Caco-2 (cell line): ENCODE results near the gene SLC13A5. TPM values are rescaled to one million over a fixed set of nuclear protein-coding genes. Genes with fewer than 3 reads are reported as not detected.
A peak's percentile ranks its signal among the peaks of the same experiment; 100 is the strongest.

Source experiments
- BruUV-seq: library from RNA; stranded (reverse); fragments of 400-500 nt; replicated peaks from 2 replicates; lab custom pipeline; 2021; lab: Mats Ljungman, UMichigan
- CTCF ChIA-PET: fragments of 300-600 bp; sonication (Branson Sonifier 250); formaldehyde crosslinking; loops from one replicate; lab custom pipeline; 2022; ENCODE audit warnings: antibody characterized with exemption; lab: Charles Lee
- POLR2A ChIA-PET: fragments of 300-600 bp; sonication (Branson Sonifier 250); formaldehyde crosslinking; loops from one replicate; lab custom pipeline; 2022; ENCODE audit warnings: antibody characterized with exemption; lab: Charles Lee
- DNase-seq, 2 experiments: peaks; one replicate each; pipeline versions ENCODE4 v3.0.0 to v3.0.0-alpha.2; 2020 to 2022
- H3K27me3 ChIP-seq: replicated peaks from 2 replicates; pipeline ENCODE4 v1.6.0; 2011; ENCODE audit warnings: low read length; ENCODE audit not compliant: control insufficient read depth, insufficient read depth
- H3K36me3 ChIP-seq: 2 replicates; pipeline ENCODE4 v1.5.1; 2011; ENCODE audit warnings: low read length; ENCODE audit not compliant: control insufficient read depth, insufficient read depth
- H3K4me1 ChIP-seq: fragments of 250-450 bp; sonication (Bioruptor Pico); 2 replicates; pipeline ENCODE4 v1.5.1; 2020; ENCODE audit warnings: mild to moderate bottlenecking
- H3K4me3 ChIP-seq: 2 replicates; pipeline ENCODE4 v1.5.1; 2011; ENCODE audit warnings: low read depth, mild to moderate bottlenecking, control low read depth, low read length
- H3K9me3 ChIP-seq: fragments of 250-450 bp; sonication (Bioruptor Pico); 2 replicates; pipeline ENCODE4 v1.5.1; 2020; ENCODE audit warnings: mild to moderate bottlenecking, moderate library complexity
- H3K27ac Mint-ChIP-seq: one replicate; pipeline ENCODE4 v1.8.0; 2022; ENCODE audit warnings: mixed read lengths; ENCODE audit not compliant: unreplicated experiment
- H3K27me3 Mint-ChIP-seq: one replicate; pipeline ENCODE4 v1.8.0; 2022; ENCODE audit warnings: mixed read lengths; ENCODE audit not compliant: insufficient read depth, unreplicated experiment
- H3K36me3 Mint-ChIP-seq: one replicate; pipeline ENCODE4 v1.8.0; 2022; ENCODE audit warnings: mild to moderate bottlenecking, mixed read lengths; ENCODE audit not compliant: insufficient read depth, unreplicated experiment
- H3K4me1 Mint-ChIP-seq: one replicate; pipeline ENCODE4 v1.8.0; 2022; ENCODE audit warnings: low read depth, mixed read lengths; ENCODE audit not compliant: unreplicated experiment
- H3K4me3 Mint-ChIP-seq: one replicate; pipeline ENCODE4 v1.8.0; 2022; ENCODE audit warnings: mild to moderate bottlenecking, moderate library complexity, mixed read lengths; ENCODE audit not compliant: unreplicated experiment
- H3K9me3 Mint-ChIP-seq: one replicate; pipeline ENCODE4 v1.8.0; 2022; ENCODE audit warnings: mixed read lengths; ENCODE audit not compliant: unreplicated experiment
- CTCF ChIP-seq, 2 experiments: fragments of 200-600 bp in 1 of 2; IDR thresholded peaks; 1 replicate in 1 of 2; 2 replicates in 1 of 2; pipeline versions ENCODE4 v1.5.1 to v1.8.0; 2011 to 2022; ENCODE audit warnings: antibody characterized with exemption in 1 of 2, control low read depth in 1 of 2, inconsistent platforms in 1 of 2, low read depth in 1 of 2, low read length in 1 of 2, mild to moderate bottlenecking in 1 of 2, moderate library complexity in 1 of 2; ENCODE audit not compliant: insufficient read depth in 1 of 2, severe bottlenecking in 1 of 2, unreplicated experiment in 1 of 2
- intact Hi-C: fragments of 100-400 bp; cut with micrococcal nuclease; formaldehyde crosslinking; loops from one replicate; pipeline ENCODE4 v1.10.0; 2022; ENCODE audit not compliant: unreplicated experiment
- total RNA-seq: library from RNA; stranded (reverse); gene quantifications from 2 replicates; pipeline ENCODE4 v1.2.3, GENCODE V29; 2022

Gene SLC13A5
- total RNA-seq, 1 experiment from 2014 or later: 0.11 TPM

DNA sequence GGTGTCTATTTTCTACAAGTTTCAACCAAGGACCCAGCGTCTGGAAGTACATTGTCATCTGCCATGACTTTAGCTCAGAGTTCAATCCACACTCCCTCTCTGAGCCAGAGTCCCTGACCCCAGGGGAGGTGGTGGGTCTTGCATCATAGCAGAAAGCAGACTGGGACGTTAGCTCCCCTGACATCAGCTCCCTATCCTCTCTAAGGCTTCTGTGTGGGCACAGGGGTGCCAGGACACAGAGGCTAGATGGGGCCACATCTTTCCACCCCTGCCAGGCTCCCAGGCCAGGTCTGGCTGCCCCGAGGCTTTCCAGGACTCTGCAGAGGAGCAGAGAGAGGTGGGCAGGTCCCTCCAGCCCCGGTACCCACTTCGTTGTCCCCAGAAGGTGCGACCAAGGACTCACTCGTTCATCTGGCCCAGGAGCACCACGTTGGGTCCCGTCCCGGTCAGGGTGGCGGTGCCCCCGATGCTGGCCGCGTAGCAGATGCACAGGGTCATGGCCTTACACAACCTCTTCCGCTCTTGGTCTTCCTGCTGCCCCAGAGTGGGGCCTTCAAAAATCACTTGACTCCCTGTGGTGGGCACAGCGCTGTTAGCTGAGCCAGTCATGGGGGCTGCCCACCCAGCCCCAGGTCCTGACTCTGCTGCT, 10.5 kb downstream of the SLC13A5 start:
- no peaks in the 10 kb centered on the region for H3K9me3 Mint-ChIP-seq
- Histone ChIP-seq H3K4me1 (peaks cover 20% of the 10 kb centered on the region), H3K4me3 (no peak overlapping the region), H3K27me3 (no peaks in the 10 kb centered on the region), H3K36me3 (no peaks in the 10 kb centered on the region), H3K9me3 (no peaks in the 10 kb centered on the region)
- no peaks in the 10 kb centered on the region for H3K36me3 Mint-ChIP-seq
- no peak for TF ChIP-seq CTCF (IDR thresholded peaks at IDR 0.05; ENCODE audit: insufficient read depth in 1 of 2, low read depth in 1 of 2, low read length in 1 of 2, severe bottlenecking in 1 of 2, unreplicated experiment in 1 of 2)
- CTCF ChIA-PET: no interaction called here
- intact Hi-C loops: no loop called here
- no TSS peak for BruUV-seq
- H3K27me3 Mint-ChIP-seq: no peaks in the 10 kb centered on the region
- H3K27ac Mint-ChIP-seq: no peak overlapping the region
- H3K4me1 Mint-ChIP-seq: peaks cover 11% of the 10 kb centered on the region
- POLR2A ChIA-PET: no interaction called here
- H3K4me3 Mint-ChIP-seq: no peak overlapping the region
- no peak for DNase-seq

- no peaks in the 10 kb centered on the region for H3K9me3 Mint-ChIP-seq
- no peaks in the 10 kb centered on the region for H3K27me3 Mint-ChIP-seq
- DNase-seq: peak in 1 of 2 experiments; percentile 22
- peaks cover 20% of the 10 kb centered on the region for H3K4me1 ChIP-seq
- no peak for TF ChIP-seq CTCF (IDR thresholded peaks at IDR 0.05; ENCODE audit: insufficient read depth in 1 of 2, low read depth in 1 of 2, low read length in 1 of 2, severe bottlenecking in 1 of 2, unreplicated experiment in 1 of 2)
- BruUV-seq: no TSS peak
- H3K4me3 Mint-ChIP-seq: no peak overlapping the region
- no peaks in the 10 kb centered on the region for H3K9me3 ChIP-seq
- no peak overlapping the region for H3K4me3 ChIP-seq
- CTCF ChIA-PET: no interaction called here
- no peaks in the 10 kb centered on the region for H3K36me3 ChIP-seq
- no peaks in the 10 kb centered on the region for H3K36me3 Mint-ChIP-seq
- POLR2A ChIA-PET: no interaction called here
- H3K4me1 Mint-ChIP-seq: peaks cover 11% of the 10 kb centered on the region
- H3K27ac Mint-ChIP-seq: no peak overlapping the region
- intact Hi-C loops: no loop called here
- no peaks in the 10 kb centered on the region for H3K27me3 ChIP-seq
Observed at GRCh38 chr17:6701719-6702118, 11.4 kb downstream of the SLC13A5 start.

DNA sequence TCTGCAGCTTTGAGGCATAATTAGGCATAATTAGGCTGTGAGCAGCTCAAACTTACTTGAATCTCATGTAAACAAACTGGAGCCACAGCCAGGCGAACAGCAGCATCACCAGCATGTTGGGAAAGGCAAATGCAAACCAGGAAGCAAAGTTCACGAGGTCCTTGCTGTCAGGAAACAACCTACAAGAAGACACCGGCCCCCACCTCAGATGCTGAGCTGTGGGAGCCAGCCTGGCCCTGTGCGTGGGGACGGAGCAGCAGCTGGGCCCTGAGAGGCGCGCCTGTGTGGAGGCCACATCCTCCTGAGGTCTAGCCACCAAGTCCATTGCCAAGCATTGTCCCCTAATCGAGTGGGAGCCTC, 12.2 kb downstream of the SLC13A5 start:
- Histone ChIP-seq H3K9me3 (no peaks in the 10 kb centered on the region), H3K36me3 (no peaks in the 10 kb centered on the region), H3K4me3 (no peak overlapping the region), H3K27me3 (no peaks in the 10 kb centered on the region), H3K4me1 (peaks cover 20% of the 10 kb centered on the region)
- DNase-seq: no peak
- H3K4me3 Mint-ChIP-seq: no peak overlapping the region
- no peaks in the 10 kb centered on the region for H3K9me3 Mint-ChIP-seq
- intact Hi-C loops: no loop called here
- ChIA-PET CTCF (interaction anchor here (1.6 kb wide), 1 partner anchor 34 kb away, joined by 6 read pairs; no protein-coding TSS in a partner anchor), POLR2A (interaction anchor here (1.7 kb wide), 1 partner anchor 95 kb away, joined by 4 read pairs; no protein-coding TSS in a partner anchor)
- no TSS peak for BruUV-seq
- no peaks in the 10 kb centered on the region for H3K27me3 Mint-ChIP-seq
- H3K27ac Mint-ChIP-seq: peak overlapping the region; percentile 47
- peaks cover 11% of the 10 kb centered on the region for H3K4me1 Mint-ChIP-seq
- no peaks in the 10 kb centered on the region for H3K36me3 Mint-ChIP-seq
- no peak for TF ChIP-seq CTCF (IDR thresholded peaks at IDR 0.05; ENCODE audit: insufficient read depth in 1 of 2, low read depth in 1 of 2, low read length in 1 of 2, severe bottlenecking in 1 of 2, unreplicated experiment in 1 of 2)
